HCT116 (cell line): Measurements from ENCODE around the gene CNTN4. TPM values are rescaled to one million over a fixed set of nuclear protein-coding genes. Genes with fewer than 3 reads are reported as not detected.

Experiments used
- ATAC-seq: fragments of 200-7000 bp; cut with Tn5 transposase; 2 replicates; pipeline ENCODE4 v1.9.1; 2020; ENCODE audit warnings: mild to moderate bottlenecking, moderate library complexity
- BruUV-seq: library from RNA; stranded (reverse); fragments of 400-500 nt; replicated peaks from 2 replicates; lab custom pipeline; 2021; lab: Mats Ljungman, UMichigan
- CTCF ChIA-PET: fragments of 300-600 bp; sonication (Branson Sonifier 250); formaldehyde crosslinking; loops from one replicate; lab custom pipeline; 2021; ENCODE audit warnings: antibody characterized with exemption; lab: Charles Lee
- POLR2A ChIA-PET: fragments of 300-600, 350-600 bp; sonication (Branson Sonifier 250); formaldehyde crosslinking; loops from one replicate; lab custom pipeline; 2021; ENCODE audit warnings: antibody characterized with exemption; lab: Charles Lee
- RAD21 ChIA-PET, 2 experiments: fragments of 300-600 bp; sonication (Branson Sonifier 250); formaldehyde crosslinking; loops; one replicate each; lab custom pipeline; 2023; ENCODE audit warnings: low total read pairs in 2 of 2; ENCODE audit not compliant: uncharacterized antibody in 2 of 2, unreplicated experiment in 2 of 2, low non-redundant PET in 1 of 2; lab: Charles Lee
- DNase-seq: peaks from one replicate; pipeline ENCODE4 v3.0.0-alpha.2; 2010; ENCODE audit warnings: low read depth, low spot score
- H2AFZ ChIP-seq: fragments of 200-600 bp; shearing (Covaris generic), sonication (generic); 2 replicates; pipeline ENCODE4 v1.6.1; 2017; ENCODE audit warnings: low read depth, mixed run types, mixed read lengths, antibody characterized with exemption, low read length; ENCODE audit not compliant: poor library complexity, severe bottlenecking
- H3K27ac ChIP-seq: 2 replicates; pipeline ENCODE4 v1.5.1; 2012; ENCODE audit warnings: low read depth, low read length
- H3K27me3 ChIP-seq: fragments of 200-600 bp; sonication (generic); 2 replicates; pipeline ENCODE4 v1.6.1; 2016; ENCODE audit warnings: mixed run types, low read length, mixed read lengths; ENCODE audit not compliant: insufficient read depth
- H3K36me3 ChIP-seq, 2 experiments: fragments of 200-500 bp in 1 of 2; fragments of 200-600 bp in 1 of 2; sonication (Bioruptor generic) in 1 of 2; sonication (generic) in 1 of 2; 2 replicates each; pipeline versions ENCODE4 v1.5.1 to v1.6.1; 2014 to 2016; ENCODE audit warnings: low read length in 2 of 2, inconsistent platforms in 1 of 2, mixed read lengths in 1 of 2, mixed run types in 1 of 2; ENCODE audit not compliant: insufficient read depth in 2 of 2, control insufficient read depth in 1 of 2
- H3K4me1 ChIP-seq, 2 experiments: fragments of 200-600 bp in 1 of 2; sonication (generic) in 1 of 2; 2 replicates each; pipeline versions ENCODE4 v1.5.1 to v1.6.1; 2012 to 2017; ENCODE audit warnings: low read length in 2 of 2, inconsistent platforms in 1 of 2, mild to moderate bottlenecking in 1 of 2, mixed read lengths in 1 of 2, mixed run types in 1 of 2, moderate library complexity in 1 of 2; ENCODE audit not compliant: insufficient read depth in 2 of 2, control insufficient read depth in 1 of 2
- H3K4me2 ChIP-seq: fragments of 200-600 bp; sonication (generic); 2 replicates; pipeline ENCODE4 v1.6.1; 2017; ENCODE audit warnings: mixed run types, low read length, mixed read lengths
- H3K4me3 ChIP-seq, 2 experiments: fragments of 200-600 bp in 1 of 2; sonication (generic) in 1 of 2; replicated peaks in 1 of 2; 2 replicates each; pipeline ENCODE4 v1.5.1; 2011 to 2016; ENCODE audit warnings: low read length in 2 of 2, control low read depth in 1 of 2, low read depth in 1 of 2, mild to moderate bottlenecking in 1 of 2, mixed read lengths in 1 of 2, mixed run types in 1 of 2
- H3K79me2 ChIP-seq: fragments of 200-600 bp; sonication (generic); 2 replicates; pipeline ENCODE4 v1.6.1; 2017; ENCODE audit warnings: mild to moderate bottlenecking, mixed run types, low read length, moderate library complexity, mixed read lengths; ENCODE audit not compliant: insufficient read depth
- H3K9ac ChIP-seq: fragments of 200-600 bp; sonication (generic); 2 replicates; pipeline ENCODE4 v1.6.1; 2016; ENCODE audit warnings: low read length, mixed read lengths
- H3K9me2 ChIP-seq: fragments of 200-600 bp; sonication (generic), shearing (Covaris generic); 2 replicates; pipeline ENCODE4 v1.6.1; 2017; ENCODE audit warnings: mixed run types, mild to moderate bottlenecking, moderate library complexity; ENCODE audit not compliant: insufficient read depth
- H3K9me3 ChIP-seq, 2 experiments: fragments of 200-500 bp in 1 of 2; fragments of 200-600 bp in 1 of 2; sonication (Bioruptor generic) in 1 of 2; sonication (generic) in 1 of 2; 2 replicates each; pipeline ENCODE4 v1.6.1; 2014 to 2017; ENCODE audit warnings: low read length in 2 of 2, mixed read lengths in 2 of 2, inconsistent platforms in 1 of 2, low read depth in 1 of 2, mild to moderate bottlenecking in 1 of 2, mixed run types in 1 of 2, moderate library complexity in 1 of 2; ENCODE audit not compliant: control insufficient read depth in 1 of 2, insufficient read depth in 1 of 2
- H4K20me1 ChIP-seq: fragments of 200-600 bp; sonication (generic), shearing (Covaris generic); 2 replicates; pipeline ENCODE4 v1.6.1; 2017; ENCODE audit warnings: mixed run types, mild to moderate bottlenecking, moderate library complexity; ENCODE audit not compliant: insufficient read depth
- CEBPB ChIP-seq: IDR thresholded peaks from 2 replicates; pipeline ENCODE4 v1.6.1; 2012; ENCODE audit warnings: low read depth
- ELF1 ChIP-seq: IDR thresholded peaks from 2 replicates; pipeline ENCODE4 v1.6.1; 2012; ENCODE audit warnings: low read depth, borderline replicate concordance
- JUND ChIP-seq: IDR thresholded peaks from 2 replicates; pipeline ENCODE4 v1.6.1; 2012
- POLR2AphosphoS5 ChIP-seq: IDR thresholded peaks from 2 replicates; pipeline ENCODE4 v1.6.1; 2011; ENCODE audit warnings: mild to moderate bottlenecking, low read depth, low read length, moderate library complexity
- RAD21 ChIP-seq: IDR thresholded peaks from 2 replicates; pipeline ENCODE4 v1.6.1; 2012; ENCODE audit warnings: low read depth, mild to moderate bottlenecking
- SRF ChIP-seq: IDR thresholded peaks from 2 replicates; pipeline ENCODE4 v1.6.1; 2012; ENCODE audit warnings: low read depth
- ZNF274 ChIP-seq: fragments of 200-500 bp; sonication (Bioruptor generic); IDR thresholded peaks from 2 replicates; pipeline ENCODE4 v1.6.1; 2014; ENCODE audit warnings: mild to moderate bottlenecking, low read depth, low read length, inconsistent platforms
- intact Hi-C: fragments of 100-400 bp; cut with micrococcal nuclease; formaldehyde crosslinking; loops from 2 replicates; pipeline ENCODE4 v1.10.0; 2022
- total RNA-seq: library from RNA; stranded (reverse); gene quantifications from one replicate; pipeline ENCODE4 v1.2.1, GENCODE V29; 2021; ENCODE audit not compliant: unreplicated experiment
- TF ChIP-seq, protein P1 (sequence below): IDR thresholded peaks from 2 replicates; pipeline ENCODE4 v1.6.1; 2012; ENCODE audit warnings: low read depth

Gene CNTN4
- total RNA-seq, 1 experiment from 2014 or later: not detected

DNA sequence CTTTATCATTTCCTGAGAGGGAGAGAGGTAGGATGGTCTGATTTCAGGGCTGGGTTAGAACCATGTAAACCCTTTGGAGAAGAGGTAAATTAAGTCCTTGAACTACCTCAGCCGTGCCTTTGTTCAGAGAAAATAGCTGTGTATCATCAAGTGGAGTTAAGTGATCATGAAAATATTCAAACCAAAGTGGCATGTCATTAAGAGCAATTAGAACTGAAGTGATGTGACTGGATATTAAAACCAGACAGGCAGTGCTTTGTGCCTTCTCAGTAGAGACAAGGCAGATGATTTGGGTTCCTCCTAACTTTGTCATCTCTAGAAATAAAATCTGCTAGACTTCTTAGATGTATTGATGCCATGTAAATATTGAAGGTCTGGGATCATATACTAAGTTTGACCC, 840.0 kb downstream of the CNTN4 start (continued):
- TF ChIP-seq POLR2AphosphoS5 (no peak), SRF (no peak), ZNF274 (no peak), JUND (no peak), RAD21 (no peak), CEBPB (no peak)
- TF ChIP-seq, protein P1, sequence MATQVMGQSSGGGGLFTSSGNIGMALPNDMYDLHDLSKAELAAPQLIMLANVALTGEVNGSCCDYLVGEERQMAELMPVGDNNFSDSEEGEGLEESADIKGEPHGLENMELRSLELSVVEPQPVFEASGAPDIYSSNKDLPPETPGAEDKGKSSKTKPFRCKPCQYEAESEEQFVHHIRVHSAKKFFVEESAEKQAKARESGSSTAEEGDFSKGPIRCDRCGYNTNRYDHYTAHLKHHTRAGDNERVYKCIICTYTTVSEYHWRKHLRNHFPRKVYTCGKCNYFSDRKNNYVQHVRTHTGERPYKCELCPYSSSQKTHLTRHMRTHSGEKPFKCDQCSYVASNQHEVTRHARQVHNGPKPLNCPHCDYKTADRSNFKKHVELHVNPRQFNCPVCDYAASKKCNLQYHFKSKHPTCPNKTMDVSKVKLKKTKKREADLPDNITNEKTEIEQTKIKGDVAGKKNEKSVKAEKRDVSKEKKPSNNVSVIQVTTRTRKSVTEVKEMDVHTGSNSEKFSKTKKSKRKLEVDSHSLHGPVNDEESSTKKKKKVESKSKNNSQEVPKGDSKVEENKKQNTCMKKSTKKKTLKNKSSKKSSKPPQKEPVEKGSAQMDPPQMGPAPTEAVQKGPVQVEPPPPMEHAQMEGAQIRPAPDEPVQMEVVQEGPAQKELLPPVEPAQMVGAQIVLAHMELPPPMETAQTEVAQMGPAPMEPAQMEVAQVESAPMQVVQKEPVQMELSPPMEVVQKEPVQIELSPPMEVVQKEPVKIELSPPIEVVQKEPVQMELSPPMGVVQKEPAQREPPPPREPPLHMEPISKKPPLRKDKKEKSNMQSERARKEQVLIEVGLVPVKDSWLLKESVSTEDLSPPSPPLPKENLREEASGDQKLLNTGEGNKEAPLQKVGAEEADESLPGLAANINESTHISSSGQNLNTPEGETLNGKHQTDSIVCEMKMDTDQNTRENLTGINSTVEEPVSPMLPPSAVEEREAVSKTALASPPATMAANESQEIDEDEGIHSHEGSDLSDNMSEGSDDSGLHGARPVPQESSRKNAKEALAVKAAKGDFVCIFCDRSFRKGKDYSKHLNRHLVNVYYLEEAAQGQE: no peak

DNA sequence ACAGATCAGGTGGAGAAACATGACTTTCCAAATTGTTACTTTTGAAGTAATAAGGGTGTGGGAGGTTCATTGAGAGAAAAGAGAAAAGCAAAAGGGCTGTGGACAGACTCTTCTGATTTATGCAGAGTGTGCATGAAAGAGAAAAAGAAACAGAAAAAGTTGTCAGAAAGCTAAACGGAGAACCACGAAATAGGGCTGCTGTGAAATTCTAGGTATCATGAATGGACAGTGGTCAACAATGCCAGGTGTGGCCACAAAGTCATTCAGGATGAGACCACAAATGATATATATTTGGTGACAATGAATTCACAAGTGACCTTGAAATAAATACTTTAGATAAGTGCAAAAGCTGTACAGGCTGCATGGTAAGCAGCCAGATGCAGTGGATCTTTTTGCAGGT, 841.4 kb downstream of the CNTN4 start:
- no peak for TF ChIP-seq CEBPB
- no peak for TF ChIP-seq ELF1
- no TSS peak for BruUV-seq
- ChIA-PET RAD21 (no interaction called here), CTCF (no interaction called here), POLR2A (no interaction called here)
- Histone ChIP-seq H3K9ac (no peak overlapping the region), H2AFZ (no peak overlapping the region), H3K4me2 (no peak overlapping the region), H3K4me3 (no peak overlapping the region), H4K20me1 (no peaks in the 10 kb centered on the region), H3K9me2 (no peaks in the 10 kb centered on the region), H3K4me1 (no peaks in the 10 kb centered on the region), H3K79me2 (no peaks in the 10 kb centered on the region), H3K9me3 (no peaks in the 10 kb centered on the region; a peak in 1 of 4 replicates), H3K27me3 (no peaks in the 10 kb centered on the region), H3K27ac (no peak overlapping the region), H3K36me3 (no peaks in the 10 kb centered on the region)
- no peak for DNase-seq
- ATAC-seq: no peak
- intact Hi-C loops: no loop called here
